Activated CD4-positive, alpha-beta T cell treated with anti-CD3 and anti-CD28 coated beads for 24 hours (primary cell): ENCODE data around the gene TTC28.

Experiments used
- DNase-seq, 2 donors: peaks; one replicate each; pipeline ENCODE4 v3.0.0-alpha.2; 2020; ENCODE audit warnings: low read depth in 2 of 2

TTC28 gene

DNA sequence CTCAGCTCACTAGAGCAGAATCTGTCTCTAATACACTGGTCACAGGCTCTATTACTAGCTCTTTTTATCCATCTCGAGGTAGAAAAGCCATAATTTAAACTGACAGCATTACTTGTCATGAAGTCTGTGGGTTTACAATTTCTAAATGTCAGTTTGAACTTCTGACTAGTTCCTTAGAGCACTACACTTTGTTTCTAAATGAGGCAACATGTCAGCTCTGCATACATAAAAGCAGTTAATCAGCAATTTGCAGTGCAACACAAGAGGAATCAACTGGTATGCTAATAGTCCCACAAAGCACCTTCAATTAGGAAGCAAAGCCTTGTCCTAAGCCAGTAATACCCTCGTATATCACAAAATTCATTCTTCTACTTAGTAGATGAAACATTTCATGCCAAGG lies 321.3 kb downstream of the TTC28 start:
- DNase-seq: no peak

DNA sequence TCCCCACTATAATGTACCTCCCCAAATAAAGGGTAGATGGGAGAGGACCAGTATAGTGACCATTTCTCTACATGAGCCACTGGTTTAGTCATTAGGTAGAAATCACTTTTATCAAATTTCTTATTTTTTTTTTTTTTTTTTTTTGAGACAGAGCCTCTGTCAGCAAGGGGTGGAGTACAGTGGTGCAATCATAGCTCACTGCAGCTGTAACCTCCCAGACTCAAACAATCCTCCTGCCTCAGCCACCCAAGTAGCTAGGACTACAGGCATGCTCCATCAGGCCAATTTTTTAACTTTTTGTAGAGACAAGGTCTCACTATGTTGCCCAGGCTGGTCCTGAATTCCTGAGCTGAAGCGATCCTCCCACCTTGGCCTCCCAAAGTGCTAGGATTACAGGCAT lies 322.4 kb downstream of the TTC28 start:
- DNase-seq: no peak

DNA sequence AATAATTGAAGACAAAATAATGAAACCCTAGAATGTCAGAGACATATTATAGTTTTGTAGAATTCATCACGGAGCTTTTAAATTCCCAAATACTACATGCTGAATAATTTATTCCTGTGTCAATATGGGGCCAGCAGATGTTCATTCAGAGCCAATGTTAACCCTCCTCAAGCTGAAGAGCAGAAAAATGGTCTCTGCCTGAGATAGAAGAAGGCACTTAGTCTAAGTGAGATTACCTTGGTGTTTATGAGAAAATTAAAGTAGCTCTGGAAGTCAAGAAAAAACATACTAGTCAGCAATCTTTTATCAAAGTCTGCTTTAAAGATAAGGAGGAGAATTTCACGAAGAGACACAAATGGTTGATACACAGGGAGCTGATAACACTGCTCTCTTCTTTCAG lies 328.2 kb downstream of the TTC28 start:
- DNase-seq: no peak

DNA sequence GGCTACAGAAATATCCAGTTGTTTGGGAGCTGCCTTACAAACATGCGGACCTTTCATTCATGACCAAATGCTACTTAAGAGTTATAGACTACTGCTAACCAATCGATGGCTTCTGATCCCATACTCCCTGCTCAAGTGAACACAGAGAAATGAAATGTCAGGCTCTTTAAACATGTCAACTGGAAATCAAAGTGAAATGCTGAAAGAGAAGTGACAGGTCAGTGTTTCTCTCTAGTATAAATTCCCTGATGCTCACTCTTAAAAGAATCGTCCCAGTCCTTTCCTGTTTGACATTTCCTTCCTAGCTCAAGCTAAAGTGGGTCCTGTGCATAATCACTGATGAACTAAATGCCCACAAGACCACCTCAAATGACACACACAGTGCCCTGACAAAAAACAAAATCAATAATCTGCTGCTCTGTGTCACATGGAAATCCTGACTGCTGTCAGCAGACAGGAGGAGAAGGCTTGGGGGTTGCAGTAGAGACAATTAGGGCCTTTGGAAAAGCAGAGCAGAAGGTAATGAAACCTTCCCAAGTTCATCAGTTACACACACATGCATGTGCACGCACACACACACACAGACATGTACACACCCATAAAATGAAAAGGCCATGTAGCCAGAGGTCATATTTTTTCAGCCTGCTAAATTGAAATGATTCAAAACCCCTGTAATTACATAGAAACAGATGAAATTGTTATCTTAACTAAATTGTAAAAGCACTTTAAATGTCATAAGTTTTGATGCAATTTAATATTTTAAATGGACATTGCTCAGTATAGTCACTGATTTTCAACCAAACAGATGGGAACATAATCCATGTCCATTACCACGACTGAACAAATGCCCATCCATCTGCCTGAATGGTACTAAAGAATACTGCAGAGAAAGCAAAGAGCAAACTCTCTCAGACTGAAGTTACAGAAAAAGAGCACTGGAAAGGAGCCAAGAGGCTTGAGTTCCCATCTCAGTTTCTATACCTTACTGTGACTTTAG lies 330.7 kb downstream of the TTC28 start:
- no peak for DNase-seq

DNA sequence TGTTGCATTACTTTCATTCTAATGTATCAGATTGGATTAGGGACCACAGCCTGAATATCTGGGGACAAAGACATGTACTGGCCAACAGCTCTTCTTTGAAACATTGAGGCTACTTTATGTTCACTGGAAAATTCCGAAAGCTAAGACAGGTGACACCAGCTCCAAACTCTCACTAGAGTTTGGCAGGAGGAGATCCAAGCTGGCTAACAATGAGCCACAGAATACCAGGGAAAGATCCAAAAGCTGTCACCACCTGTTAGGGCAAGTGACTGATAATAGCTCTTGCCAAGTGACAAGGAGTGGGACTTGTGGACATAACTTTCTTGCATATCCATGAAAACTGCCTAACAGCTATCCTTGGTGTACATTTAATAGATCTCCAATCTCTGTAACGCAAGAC lies 333.3 kb downstream of the TTC28 start:
- DNase-seq: no peak

DNA sequence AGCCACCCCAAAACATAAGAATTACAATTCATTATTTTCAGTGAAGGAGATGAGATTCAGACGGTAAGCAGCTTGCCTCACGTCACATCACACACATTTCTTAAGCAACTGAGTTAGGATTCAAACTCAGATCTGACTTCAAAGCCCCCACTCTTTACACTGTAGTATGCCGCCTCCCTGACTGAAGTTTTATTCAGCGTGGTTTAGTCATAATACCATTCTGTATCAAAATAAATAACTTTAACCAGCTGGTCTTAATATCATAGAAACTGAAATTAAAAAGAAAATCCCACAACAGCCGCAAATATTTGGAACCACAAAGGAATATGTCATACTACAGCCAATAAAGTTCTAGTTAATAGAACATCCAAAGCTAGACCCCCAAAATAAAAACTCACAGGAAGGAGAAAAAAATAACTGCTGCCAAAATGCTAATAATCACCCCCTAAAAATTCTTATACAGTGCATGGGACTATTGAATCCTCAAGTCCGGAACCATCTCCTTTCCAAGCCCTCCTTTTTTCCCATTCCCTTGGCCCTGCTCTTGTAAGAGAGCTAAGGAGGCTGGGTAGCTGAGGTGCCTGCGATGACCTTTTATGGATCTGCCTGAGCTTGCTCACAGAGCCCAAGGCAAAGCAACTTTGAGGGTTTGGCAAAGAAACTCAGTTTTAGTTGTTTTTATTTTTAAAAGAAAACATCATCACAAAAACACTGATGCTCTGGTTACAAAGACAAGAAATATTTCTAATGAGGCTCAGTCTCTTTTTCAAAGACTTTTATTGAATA lies 334.5 kb downstream of the TTC28 start:
- DNase-seq: no peak

DNA sequence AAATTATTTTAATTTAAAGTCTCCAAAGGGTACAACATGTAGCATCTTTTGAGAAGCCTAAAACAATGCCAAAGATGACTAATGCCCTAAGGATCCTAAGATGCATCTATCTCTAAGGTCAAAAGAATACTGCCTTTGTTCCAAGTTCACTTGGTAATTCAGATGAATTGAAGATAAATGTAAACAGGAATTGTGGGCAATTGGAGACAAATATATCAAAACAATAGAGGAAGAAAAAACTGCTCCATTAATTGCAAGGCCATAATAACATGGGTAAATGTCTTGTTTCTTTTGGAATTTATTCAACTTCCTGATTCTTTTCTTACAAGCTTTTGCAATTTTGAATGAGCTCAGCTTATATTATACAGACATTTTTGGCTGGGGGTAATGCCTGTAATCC lies 338.6 kb downstream of the TTC28 start:
- no peak for DNase-seq

DNA sequence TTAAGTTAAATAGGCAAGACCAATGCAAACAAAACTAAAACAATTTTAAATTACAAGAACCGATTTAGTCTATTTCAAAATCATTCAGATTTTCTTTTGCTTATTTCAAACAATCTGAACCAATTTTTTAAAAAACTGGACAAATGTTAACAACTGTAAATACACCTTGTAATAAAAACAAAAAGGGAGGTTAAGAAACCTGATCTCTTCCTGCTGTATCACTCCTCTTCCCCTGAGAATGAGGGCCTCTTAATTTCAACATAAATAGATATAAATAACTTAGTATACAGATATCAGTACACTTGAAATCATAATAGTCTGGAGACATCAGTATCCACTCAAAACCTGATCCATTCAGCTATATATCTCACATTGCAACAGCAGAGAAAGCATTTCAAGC lies 346.6 kb downstream of the TTC28 start:
- DNase-seq: no peak

DNA sequence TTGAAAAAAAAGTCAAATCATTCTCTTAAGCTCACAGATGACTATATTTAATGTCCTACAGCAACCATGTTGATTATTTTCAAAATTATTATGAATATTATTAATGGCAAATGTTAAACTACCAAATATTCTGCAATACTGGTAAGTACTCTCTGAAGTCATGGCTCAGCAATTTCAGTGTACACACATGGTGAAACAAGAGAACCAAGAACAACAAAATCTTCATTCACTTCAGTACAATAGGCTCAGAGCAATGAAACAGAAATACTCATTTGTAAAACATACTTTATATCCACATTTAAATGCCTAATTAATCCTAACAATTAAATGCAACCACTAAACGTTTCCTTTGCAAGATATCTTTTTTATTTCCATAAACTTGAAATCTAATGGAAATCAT lies 347.2 kb downstream of the TTC28 start:
- no peak for DNase-seq

DNA sequence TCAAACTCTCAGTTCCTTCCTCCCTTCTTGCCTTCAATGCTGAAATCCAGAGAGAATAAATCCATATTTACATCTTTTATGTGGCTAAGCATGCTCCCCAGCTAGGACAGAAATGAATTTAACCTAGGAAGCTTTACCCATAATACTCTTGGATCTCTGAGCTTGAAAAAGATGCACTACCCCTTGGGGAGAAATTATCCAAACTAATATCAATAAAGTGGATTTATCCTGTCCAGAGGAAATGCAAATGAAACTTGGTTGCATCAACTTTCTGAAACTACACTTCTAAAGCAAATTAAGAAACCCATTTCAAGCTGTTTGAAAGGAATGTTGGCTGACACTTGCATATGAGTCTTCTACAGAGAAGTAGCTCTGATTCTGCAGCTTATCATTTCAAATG lies 347.9 kb downstream of the TTC28 start:
- no peak for DNase-seq

DNA sequence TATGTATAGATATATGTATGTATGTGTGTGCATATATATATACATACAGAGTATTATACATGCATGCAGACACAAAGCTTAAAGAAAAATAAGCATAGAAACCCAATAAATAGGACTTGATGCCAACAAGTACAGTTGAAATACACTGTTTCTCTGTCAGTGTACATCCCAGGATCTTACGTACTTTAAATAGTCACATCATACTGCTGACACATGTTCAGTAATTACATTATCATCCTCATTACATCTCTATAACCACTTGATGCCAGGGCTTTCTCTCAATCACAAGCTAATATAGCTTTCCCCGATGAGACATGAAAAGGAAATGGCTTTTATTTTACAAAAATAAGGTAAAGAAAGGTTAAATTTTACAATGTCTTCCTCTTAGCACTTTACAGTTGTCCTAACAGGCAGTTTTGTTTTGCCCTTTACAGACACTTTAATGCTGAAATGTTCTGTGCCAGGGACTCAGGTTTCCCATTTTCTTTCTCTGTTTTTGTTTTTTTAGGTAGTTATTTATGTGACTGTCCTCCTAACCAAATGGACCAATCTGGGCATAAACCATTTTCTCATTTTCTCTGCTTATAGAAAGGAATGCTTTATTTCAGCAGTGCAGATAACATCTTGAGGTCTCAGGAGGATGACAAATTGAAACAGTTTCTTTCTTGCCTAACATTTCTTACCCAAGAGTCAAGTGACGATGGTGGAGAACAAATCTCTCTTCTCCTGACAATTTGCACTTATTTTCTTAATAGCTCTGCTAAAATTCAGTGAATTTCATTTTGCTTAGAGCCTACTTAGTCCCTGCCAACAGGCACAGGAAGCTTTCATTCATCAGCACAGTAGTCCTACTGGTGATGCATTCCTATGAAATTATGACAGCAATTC lies 350.2 kb downstream of the TTC28 start:
- no peak for DNase-seq

DNA sequence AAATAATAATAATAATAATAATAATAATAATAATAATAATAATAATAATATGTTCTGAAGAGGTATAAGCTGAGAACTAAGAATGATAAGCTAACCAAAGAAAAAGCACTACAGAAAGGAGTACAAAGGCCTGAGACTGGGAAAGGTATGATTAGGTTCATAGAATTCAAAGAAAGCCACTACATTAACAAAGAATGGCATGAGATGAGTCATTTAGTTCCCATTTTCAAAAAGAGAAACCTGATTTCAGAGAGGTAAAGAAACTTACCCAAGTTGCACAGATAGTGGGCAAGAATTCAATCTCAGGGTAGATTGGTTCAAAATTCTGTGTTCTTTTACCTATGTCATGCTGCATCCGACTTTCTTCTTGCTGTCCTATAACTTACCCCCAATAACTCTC lies 350.9 kb downstream of the TTC28 start:
- DNase-seq: no peak

DNA sequence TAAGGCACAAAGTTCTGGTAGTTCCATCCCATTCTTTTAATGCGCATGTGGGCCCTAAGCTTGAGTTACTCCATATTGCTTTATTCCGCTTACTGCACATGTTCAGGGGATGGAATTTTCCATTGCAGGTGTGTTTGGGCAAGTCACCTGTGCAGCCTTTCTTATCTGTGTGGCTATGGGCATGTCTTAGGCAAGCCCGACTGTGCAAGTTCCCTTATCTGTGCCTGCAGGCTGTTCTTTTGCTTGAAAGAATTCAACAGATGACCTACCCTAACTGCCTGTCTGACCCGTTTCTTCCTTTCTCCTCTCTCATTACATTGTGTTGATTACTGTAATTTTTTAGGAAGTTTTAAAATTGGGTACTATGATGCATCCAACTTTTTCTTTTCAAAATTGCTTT lies 363.6 kb downstream of the TTC28 start:
- no peak for DNase-seq

DNA sequence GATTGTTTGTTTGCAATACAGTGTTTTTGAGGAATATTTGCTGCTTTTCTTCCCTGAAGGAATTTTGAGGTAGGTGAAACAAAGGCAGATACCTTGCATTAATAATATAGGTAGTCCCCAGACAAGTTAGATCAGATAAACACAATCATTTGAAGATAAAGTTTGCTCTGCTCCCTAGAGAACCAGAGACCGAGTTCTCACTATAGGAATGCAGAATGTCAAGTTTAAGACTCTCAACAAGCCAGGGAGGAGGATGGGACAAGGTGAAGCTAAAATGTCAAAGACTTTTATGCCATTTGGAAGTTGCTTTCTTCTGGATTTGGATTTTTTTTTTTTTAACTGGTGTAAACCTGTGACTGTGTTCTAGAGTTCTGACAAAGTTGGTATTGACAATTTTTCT lies 364.7 kb downstream of the TTC28 start:
- no peak for DNase-seq

DNA sequence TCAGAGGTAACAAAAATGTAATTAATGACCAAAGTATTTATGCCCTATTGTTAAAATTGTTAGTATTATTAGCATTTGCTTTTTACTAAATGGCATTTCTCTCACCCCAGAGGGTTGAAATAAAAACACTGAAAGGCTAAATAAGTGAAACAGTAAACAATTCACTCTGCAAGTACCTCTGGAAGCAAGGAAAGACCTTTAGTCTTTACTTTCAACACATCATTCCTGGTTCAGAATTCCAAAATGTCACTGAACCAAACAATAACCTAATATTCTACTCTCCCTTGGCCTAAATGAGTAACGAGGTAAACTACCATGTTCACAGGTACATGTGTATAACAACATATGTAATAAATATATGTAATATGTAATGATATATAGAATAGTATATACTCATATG lies 369.3 kb downstream of the TTC28 start:
- DNase-seq: no peak

DNA sequence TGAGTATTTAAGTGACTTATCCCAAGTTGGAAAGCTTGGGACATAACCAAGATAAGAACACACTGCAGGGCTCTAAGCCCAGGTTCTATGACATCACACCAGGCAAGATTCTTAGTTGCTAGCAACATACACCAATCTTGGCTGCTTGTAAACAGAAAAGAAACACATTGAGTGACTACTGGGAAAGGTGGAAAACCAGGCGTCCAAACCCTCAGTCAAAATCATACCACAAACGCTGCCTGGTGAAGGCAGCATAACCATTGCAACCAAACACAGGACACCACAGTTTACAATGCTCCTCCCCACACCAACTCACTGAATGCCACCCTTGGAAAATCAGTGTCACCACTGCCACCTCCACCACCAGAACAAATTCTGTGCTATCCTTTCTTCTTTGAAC lies 379.9 kb downstream of the TTC28 start:
- DNase-seq: no peak

DNA sequence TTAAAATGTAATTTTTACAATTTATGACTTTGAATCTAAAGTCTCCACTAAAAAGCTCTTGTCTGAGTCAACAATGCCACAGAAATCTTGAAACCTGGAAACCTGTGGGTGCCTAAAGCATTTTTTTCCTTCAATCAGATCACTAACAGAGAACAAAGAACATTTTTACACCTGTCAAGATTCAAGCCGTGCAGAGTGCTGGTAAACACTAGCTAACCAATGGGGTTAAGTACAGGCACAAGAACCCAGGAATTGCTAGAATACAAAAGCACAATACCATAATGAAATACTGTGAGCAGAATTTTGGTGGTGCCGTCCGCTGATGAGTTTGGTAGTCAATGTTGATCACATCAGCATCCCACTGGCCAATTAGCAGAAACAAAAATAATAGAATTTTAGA lies 380.3 kb downstream of the TTC28 start:
- no peak for DNase-seq

DNA sequence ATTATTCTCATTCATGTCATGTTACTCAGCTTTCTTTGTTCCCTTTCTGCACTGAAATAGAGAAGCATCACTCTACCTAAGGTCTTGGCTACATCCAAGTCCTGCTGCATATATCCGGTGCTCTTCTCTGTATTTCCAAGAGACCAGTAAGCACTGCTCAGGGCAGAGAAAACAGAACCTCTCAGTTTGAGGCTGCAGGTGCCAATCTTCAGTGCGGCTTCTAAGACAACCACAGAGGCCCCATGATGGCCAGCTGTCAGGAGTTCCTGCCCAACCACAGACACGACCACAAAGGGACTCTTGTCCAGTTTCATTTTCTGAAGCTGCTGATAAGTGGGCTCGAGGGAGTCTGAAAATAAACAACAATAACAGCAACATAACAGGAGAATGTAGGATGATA lies 382.1 kb downstream of the TTC28 start:
- no peak for DNase-seq

DNA sequence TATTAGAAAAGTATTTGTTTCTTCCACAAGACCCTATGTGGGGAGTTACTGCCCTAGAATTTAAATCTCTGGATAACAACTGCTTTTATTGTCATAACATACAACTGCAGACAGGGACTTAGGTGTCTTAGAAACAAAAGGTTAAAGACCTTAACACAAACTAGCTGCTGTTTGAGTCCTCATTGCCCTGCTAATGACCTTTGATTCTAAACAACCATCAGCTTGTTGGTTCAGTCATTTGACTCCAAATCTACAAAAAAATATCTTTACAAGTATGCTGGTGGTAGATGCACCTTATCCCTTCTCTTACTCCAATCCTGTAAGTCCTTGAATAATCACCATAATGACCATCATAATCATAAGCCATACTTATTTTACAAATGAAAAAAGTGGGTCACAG lies 383.2 kb downstream of the TTC28 start:
- DNase-seq: no peak

DNA sequence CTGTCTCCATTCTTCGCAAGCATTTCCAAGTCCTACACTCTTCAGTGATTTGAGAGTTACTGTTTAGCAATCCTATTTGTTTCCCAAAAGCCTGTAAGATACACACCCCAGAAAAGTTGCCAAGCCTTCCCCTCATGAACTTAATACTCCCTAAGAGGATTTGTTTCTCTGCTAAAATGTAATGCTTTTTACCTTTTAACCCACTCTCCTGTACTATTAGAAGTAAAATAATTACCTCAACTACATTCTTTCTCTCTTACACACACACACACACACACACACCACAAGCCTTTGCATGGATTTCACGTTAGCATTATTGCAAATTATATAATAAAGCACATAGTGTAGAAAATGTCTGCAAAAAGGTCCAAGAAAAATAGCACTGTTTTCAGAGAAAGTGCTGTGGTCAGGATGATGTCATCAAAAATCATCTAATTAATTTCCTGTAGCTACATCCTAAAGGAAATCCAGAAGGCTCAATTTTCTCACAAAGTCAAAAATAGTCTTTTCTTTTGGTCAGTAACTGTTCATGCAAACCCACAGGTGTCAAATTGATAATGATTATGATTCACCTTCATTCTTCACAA lies 396.5 kb downstream of the TTC28 start:
- no peak for DNase-seq

DNA sequence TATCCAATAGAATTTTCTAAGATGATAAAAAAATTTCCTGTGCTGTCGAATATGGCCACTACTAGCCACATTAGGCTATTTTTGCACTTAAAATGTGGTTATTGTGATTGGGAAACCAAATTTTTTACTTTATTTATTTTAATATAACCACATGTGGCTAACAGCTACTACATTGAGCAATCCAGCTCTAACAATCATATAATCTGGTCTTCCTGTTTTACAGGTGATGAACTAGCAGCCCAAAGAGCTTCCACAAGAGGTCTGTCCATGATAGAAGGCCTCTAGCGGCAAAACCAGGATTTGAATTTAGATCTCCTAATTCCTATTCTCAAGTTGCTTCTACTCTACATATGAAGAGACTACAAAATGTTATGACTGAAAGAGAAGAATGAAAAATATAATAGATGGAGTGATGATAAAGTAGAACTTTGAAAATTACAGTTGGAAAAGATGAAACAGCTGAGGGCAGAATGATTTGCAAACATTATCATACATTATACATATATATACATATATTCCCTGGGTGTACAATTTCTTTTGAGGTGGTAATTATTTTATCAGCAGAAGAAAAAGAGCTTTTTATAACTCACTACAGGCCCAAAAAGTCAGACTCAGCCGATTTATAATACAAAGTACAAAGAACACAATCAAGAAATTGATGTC lies 397.1 kb downstream of the TTC28 start:
- DNase-seq: no peak
